Measurements from ENCODE around the gene ZBTB17. TPM values are rescaled to one million over a fixed set of nuclear protein-coding genes. Genes with fewer than 3 reads are reported as not detected.

The ZBTB17 gene
- total and polyA plus RNA-seq, 10 of the 15 experiments (the other 5 are each of a cell fraction or from before 2014, with no cell fraction given): 0.87 to 59.4 (median 38.7) TPM

GRCh38 chr1:15985611-15986297 lies 9.9 kb upstream of the ZBTB17 start:
- POLR2A ChIA-PET: interaction anchor here (3.3 kb wide), 1 partner anchor 10 kb away, joined by 8 read pairs; the partner anchor contains the start of gene ZBTB17
- 23% methylated on average over 5 of the region's 5 CpGs for WGBS (ENCODE audit: insufficient coverage, insufficient replicate concordance, low lambda C conversion rate, missing lambda C conversion rate)
- H2AFZ ChIP-seq (ENCODE audit: control insufficient read depth, low read depth, low read length): no peak overlapping the region
- H3K27me3 ChIP-seq (replicated peaks in 1 of 2; ENCODE audit: control insufficient read depth in 2 of 2, insufficient read depth in 2 of 2, low read length in 1 of 2): no peaks in the 10 kb centered on the region
- ATAC-seq (no peak), DNase-seq (ENCODE audit: low read depth, low spot score) (no peak), FAIRE-seq (no peak)
- no peaks in the 10 kb centered on the region for H3K36me3 ChIP-seq (ENCODE audit: control insufficient read depth in 2 of 2, insufficient read depth in 2 of 2, low read length in 1 of 2)
- H3K27ac ChIP-seq (ENCODE audit: control insufficient read depth, insufficient read depth): no peak overlapping the region
- H3K4me3 ChIP-seq: no peak overlapping the region
- in situ Hi-C loops (cut with MboI): no loop called here
- H3K9me3 ChIP-seq (replicated peaks; ENCODE audit: control insufficient read depth, insufficient read depth, low read length): peaks cover 5% of the 10 kb centered on the region; the same call in 1 of the 3 replicates
- H4K20me1 ChIP-seq (ENCODE audit: control insufficient read depth, insufficient read depth): no peaks in the 10 kb centered on the region
- TF ChIP-seq SMAD5 (IDR thresholded peaks at IDR 0.05; ENCODE audit: low read depth): no peak
- TF ChIP-seq, protein P1, sequence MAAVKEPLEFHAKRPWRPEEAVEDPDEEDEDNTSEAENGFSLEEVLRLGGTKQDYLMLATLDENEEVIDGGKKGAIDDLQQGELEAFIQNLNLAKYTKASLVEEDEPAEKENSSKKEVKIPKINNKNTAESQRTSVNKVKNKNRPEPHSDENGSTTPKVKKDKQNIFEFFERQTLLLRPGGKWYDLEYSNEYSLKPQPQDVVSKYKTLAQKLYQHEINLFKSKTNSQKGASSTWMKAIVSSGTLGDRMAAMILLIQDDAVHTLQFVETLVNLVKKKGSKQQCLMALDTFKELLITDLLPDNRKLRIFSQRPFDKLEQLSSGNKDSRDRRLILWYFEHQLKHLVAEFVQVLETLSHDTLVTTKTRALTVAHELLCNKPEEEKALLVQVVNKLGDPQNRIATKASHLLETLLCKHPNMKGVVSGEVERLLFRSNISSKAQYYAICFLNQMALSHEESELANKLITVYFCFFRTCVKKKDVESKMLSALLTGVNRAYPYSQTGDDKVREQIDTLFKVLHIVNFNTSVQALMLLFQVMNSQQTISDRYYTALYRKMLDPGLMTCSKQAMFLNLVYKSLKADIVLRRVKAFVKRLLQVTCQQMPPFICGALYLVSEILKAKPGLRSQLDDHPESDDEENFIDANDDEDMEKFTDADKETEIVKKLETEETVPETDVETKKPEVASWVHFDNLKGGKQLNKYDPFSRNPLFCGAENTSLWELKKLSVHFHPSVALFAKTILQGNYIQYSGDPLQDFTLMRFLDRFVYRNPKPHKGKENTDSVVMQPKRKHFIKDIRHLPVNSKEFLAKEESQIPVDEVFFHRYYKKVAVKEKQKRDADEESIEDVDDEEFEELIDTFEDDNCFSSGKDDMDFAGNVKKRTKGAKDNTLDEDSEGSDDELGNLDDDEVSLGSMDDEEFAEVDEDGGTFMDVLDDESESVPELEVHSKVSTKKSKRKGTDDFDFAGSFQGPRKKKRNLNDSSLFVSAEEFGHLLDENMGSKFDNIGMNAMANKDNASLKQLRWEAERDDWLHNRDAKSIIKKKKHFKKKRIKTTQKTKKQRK (IDR thresholded peaks at IDR 0.05; ENCODE audit: low read depth, low read length): no peak
- TF ChIP-seq, protein P2, sequence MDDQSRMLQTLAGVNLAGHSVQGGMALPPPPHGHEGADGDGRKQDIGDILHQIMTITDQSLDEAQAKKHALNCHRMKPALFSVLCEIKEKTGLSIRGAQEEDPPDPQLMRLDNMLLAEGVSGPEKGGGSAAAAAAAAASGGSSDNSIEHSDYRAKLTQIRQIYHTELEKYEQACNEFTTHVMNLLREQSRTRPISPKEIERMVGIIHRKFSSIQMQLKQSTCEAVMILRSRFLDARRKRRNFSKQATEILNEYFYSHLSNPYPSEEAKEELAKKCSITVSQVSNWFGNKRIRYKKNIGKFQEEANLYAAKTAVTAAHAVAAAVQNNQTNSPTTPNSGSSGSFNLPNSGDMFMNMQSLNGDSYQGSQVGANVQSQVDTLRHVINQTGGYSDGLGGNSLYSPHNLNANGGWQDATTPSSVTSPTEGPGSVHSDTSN (IDR thresholded peaks at IDR 0.05; ENCODE audit: insufficient replicate concordance, low read depth, low read length): no peak
- TF ChIP-seq LARP7 (IDR thresholded peaks at IDR 0.05): no peak
- TF ChIP-seq, protein P3, sequence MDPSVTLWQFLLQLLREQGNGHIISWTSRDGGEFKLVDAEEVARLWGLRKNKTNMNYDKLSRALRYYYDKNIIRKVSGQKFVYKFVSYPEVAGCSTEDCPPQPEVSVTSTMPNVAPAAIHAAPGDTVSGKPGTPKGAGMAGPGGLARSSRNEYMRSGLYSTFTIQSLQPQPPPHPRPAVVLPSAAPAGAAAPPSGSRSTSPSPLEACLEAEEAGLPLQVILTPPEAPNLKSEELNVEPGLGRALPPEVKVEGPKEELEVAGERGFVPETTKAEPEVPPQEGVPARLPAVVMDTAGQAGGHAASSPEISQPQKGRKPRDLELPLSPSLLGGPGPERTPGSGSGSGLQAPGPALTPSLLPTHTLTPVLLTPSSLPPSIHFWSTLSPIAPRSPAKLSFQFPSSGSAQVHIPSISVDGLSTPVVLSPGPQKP (IDR thresholded peaks at IDR 0.05; ENCODE audit: low read depth, low read length): no peak
- TF ChIP-seq CHD2 (IDR thresholded peaks at IDR 0.05; ENCODE audit: borderline replicate concordance, low read depth, low read length): no peak
- no peak for TF ChIP-seq MTA2 (IDR thresholded peaks at IDR 0.05; ENCODE audit: low read depth)
- no peak for TF ChIP-seq EP300 (IDR thresholded peaks at IDR 0.05; ENCODE audit: borderline replicate concordance in 1 of 2, control insufficient read depth in 1 of 2, low read depth in 2 of 2, low read length in 2 of 2)
- TF ChIP-seq HCFC1 (IDR thresholded peaks at IDR 0.05; ENCODE audit: low read length): no peak
- BruUV-seq (replicated peaks): no TSS peak
- H3K4me1 ChIP-seq (ENCODE audit: control insufficient read depth, insufficient read depth, low read length): no peaks in the 10 kb centered on the region
- CTCF ChIA-PET: interaction anchor here (1.2 kb wide), 1 partner anchor 12 kb away, joined by 3 read pairs; no protein-coding TSS in a partner anchor
- RAD21 ChIA-PET (ENCODE audit: unreplicated experiment): interaction anchor here (0.5 to 1.0 kb wide), 3 partner anchors 9 to 193 kb away, joined by 3 read pairs; no protein-coding TSS in a partner anchor
- no peak overlapping the region for H3K9ac ChIP-seq (ENCODE audit: control insufficient read depth, insufficient read depth, low read length)
- SMC1A ChIA-PET (ENCODE audit: uncharacterized antibody, unreplicated experiment): interaction anchor here (1.0 to 1.9 kb wide), 4 partner anchors 8 to 177 kb away, joined by 3 to 6 read pairs (median 4); partner anchors contain the start of gene ZBTB17
- H3K4me2 ChIP-seq (ENCODE audit: control insufficient read depth, insufficient read depth): no peak overlapping the region
- no peaks in the 10 kb centered on the region for H3K79me2 ChIP-seq (ENCODE audit: control insufficient read depth, insufficient read depth, low read length)
- intact Hi-C loops (cut with micrococcal nuclease; ENCODE audit: unreplicated experiment): no loop called here
